Measurements from ENCODE around the gene HOMER3.
A peak's percentile ranks its signal among the peaks of the same experiment; 100 is the strongest.

HOMER3 gene

GRCh38 chr19:18945297-18945696, 4.3 kb upstream of the HOMER3 start:
- Mint-ChIP-seq H3K36me3 (ENCODE audit: low read depth) (no peaks in the 10 kb centered on the region), H3K27ac (no peak overlapping the region), H3K4me1 (ENCODE audit: low read depth) (peaks cover 4% of the 10 kb centered on the region), H3K4me3 (no peak overlapping the region), H3K27me3 (peaks cover 19% of the 10 kb centered on the region), H3K9me3 (no peaks in the 10 kb centered on the region)
- DNase-seq = no peak

- H3K27me3 Mint-ChIP-seq = peaks cover 33% of the 10 kb centered on the region
- no peak for DNase-seq
- no peak overlapping the region for H3K27ac Mint-ChIP-seq
- no peak overlapping the region for H3K4me3 Mint-ChIP-seq
- peaks cover 7% of the 10 kb centered on the region for H3K4me1 Mint-ChIP-seq (ENCODE audit: low read depth)
- no peaks in the 10 kb centered on the region for H3K36me3 Mint-ChIP-seq (ENCODE audit: low read depth)
- H3K9me3 Mint-ChIP-seq = no peaks in the 10 kb centered on the region
These were observed 2.4 kb upstream of the HOMER3 start for GRCh38 chr19:18943465-18943864.

- H3K4me1 Mint-ChIP-seq (ENCODE audit: low read depth) = peaks cover 7% of the 10 kb centered on the region
These were observed 1.7 kb upstream of the HOMER3 start for GRCh38 chr19:18942692-18943091.

GRCh38 chr19:18941628-18942354, 774 bp upstream of the HOMER3 start:
- H3K27me3 Mint-ChIP-seq = peaks cover 33% of the 10 kb centered on the region
- H3K36me3 Mint-ChIP-seq (ENCODE audit: low read depth) = no peaks in the 10 kb centered on the region
- H3K4me1 Mint-ChIP-seq (ENCODE audit: low read depth) = peaks cover 7% of the 10 kb centered on the region
- H3K9me3 Mint-ChIP-seq = no peaks in the 10 kb centered on the region
- no peak overlapping the region for H3K27ac Mint-ChIP-seq
- no peak overlapping the region for H3K4me3 Mint-ChIP-seq
- no peak for DNase-seq

More at GRCh38 chr19:18942692-18943091, 1.7 kb upstream of the HOMER3 start:
- Mint-ChIP-seq H3K4me3 (no peak overlapping the region), H3K27ac (no peak overlapping the region), H3K27me3 (peaks cover 33% of the 10 kb centered on the region), H3K9me3 (no peaks in the 10 kb centered on the region), H3K36me3 (ENCODE audit: low read depth) (no peaks in the 10 kb centered on the region)
- no peak for DNase-seq

- no peaks in the 10 kb centered on the region for H3K36me3 Mint-ChIP-seq (ENCODE audit: low read depth)
- H3K27ac Mint-ChIP-seq = no peak overlapping the region
- peaks cover 33% of the 10 kb centered on the region for H3K27me3 Mint-ChIP-seq
- no peaks in the 10 kb centered on the region for H3K9me3 Mint-ChIP-seq
- DNase-seq = no peak
- H3K4me3 Mint-ChIP-seq = peak overlapping the region; percentile 66
- H3K4me1 Mint-ChIP-seq (ENCODE audit: low read depth) = peaks cover 7% of the 10 kb centered on the region
These were observed 872 bp downstream of the HOMER3 start for GRCh38 chr19:18939922-18940768.

- Mint-ChIP-seq H3K4me3 (no peak overlapping the region), H3K4me1 (ENCODE audit: low read depth) (peaks cover 7% of the 10 kb centered on the region), H3K9me3 (no peaks in the 10 kb centered on the region), H3K36me3 (ENCODE audit: low read depth) (no peaks in the 10 kb centered on the region), H3K27ac (no peak overlapping the region), H3K27me3 (peaks cover 35% of the 10 kb centered on the region)
- DNase-seq = no peak
These were observed 1.9 kb downstream of the HOMER3 start for GRCh38 chr19:18939163-18939562.

- no peak overlapping the region for H3K4me3 Mint-ChIP-seq
- no peak overlapping the region for H3K27ac Mint-ChIP-seq
- H3K4me1 Mint-ChIP-seq (ENCODE audit: low read depth) = peaks cover 10% of the 10 kb centered on the region
- no peaks in the 10 kb centered on the region for H3K9me3 Mint-ChIP-seq
- no peak for DNase-seq
- peaks cover 16% of the 10 kb centered on the region for H3K27me3 Mint-ChIP-seq
- peaks cover 11% of the 10 kb centered on the region for H3K36me3 Mint-ChIP-seq (ENCODE audit: low read depth)
These were observed 7.7 kb downstream of the HOMER3 start for GRCh38 chr19:18933297-18933696.

- Mint-ChIP-seq H3K4me3 (peak overlapping the region; percentile 73), H3K4me1 (ENCODE audit: low read depth) (peaks cover 10% of the 10 kb centered on the region), H3K27ac (peak overlapping the region; percentile 82), H3K36me3 (ENCODE audit: low read depth) (peaks cover 21% of the 10 kb centered on the region), H3K9me3 (no peaks in the 10 kb centered on the region), H3K27me3 (peaks cover 16% of the 10 kb centered on the region)
- DNase-seq = peak; percentile 85
These were observed 8.7 kb downstream of the HOMER3 start for GRCh38 chr19:18932216-18932841.

GRCh38 chr19:18931316-18932162, 9.5 kb downstream of the HOMER3 start:
- Mint-ChIP-seq H3K36me3 (ENCODE audit: low read depth) (peaks cover 29% of the 10 kb centered on the region), H3K4me1 (ENCODE audit: low read depth) (peaks cover 10% of the 10 kb centered on the region), H3K9me3 (no peaks in the 10 kb centered on the region), H3K4me3 (no peak overlapping the region), H3K27ac (no peak overlapping the region), H3K27me3 (peaks cover 16% of the 10 kb centered on the region)
- no peak for DNase-seq

- peaks cover 49% of the 10 kb centered on the region for H3K36me3 Mint-ChIP-seq (ENCODE audit: low read depth)
These were observed 11.7 kb downstream of the HOMER3 start for GRCh38 chr19:18929311-18929710.

GRCh38 chr19:18928018-18928805, 12.8 kb downstream of the HOMER3 start:
- Mint-ChIP-seq H3K4me3 (no peak overlapping the region), H3K27me3 (peaks cover 4% of the 10 kb centered on the region), H3K9me3 (no peaks in the 10 kb centered on the region), H3K27ac (no peak overlapping the region), H3K36me3 (ENCODE audit: low read depth) (peaks cover 60% of the 10 kb centered on the region), H3K4me1 (ENCODE audit: low read depth) (peaks cover 8% of the 10 kb centered on the region)
- DNase-seq = no peak

More at GRCh38 chr19:18929311-18929710, 11.7 kb downstream of the HOMER3 start:
- H3K27ac Mint-ChIP-seq = no peak overlapping the region
- H3K4me1 Mint-ChIP-seq (ENCODE audit: low read depth) = peaks cover 10% of the 10 kb centered on the region
- no peaks in the 10 kb centered on the region for H3K9me3 Mint-ChIP-seq
- H3K4me3 Mint-ChIP-seq = no peak overlapping the region
- peaks cover 15% of the 10 kb centered on the region for H3K27me3 Mint-ChIP-seq
- no peak for DNase-seq

- Mint-ChIP-seq H3K27me3 (no peaks in the 10 kb centered on the region), H3K9me3 (no peaks in the 10 kb centered on the region), H3K4me3 (no peak overlapping the region), H3K27ac (peak overlapping the region; percentile 12), H3K4me1 (ENCODE audit: low read depth) (peaks cover 17% of the 10 kb centered on the region), H3K36me3 (ENCODE audit: low read depth) (peaks cover 95% of the 10 kb centered on the region)
- DNase-seq = no peak
These were observed 16.3 kb downstream of the HOMER3 start for GRCh38 chr19:18924684-18925213.

- no peak overlapping the region for H3K4me3 Mint-ChIP-seq
- no peaks in the 10 kb centered on the region for H3K9me3 Mint-ChIP-seq
- no peaks in the 10 kb centered on the region for H3K27me3 Mint-ChIP-seq
- no peak overlapping the region for H3K27ac Mint-ChIP-seq
- peaks cover 91% of the 10 kb centered on the region for H3K36me3 Mint-ChIP-seq (ENCODE audit: low read depth)
- no peak for DNase-seq
- H3K4me1 Mint-ChIP-seq (ENCODE audit: low read depth) = peaks cover 31% of the 10 kb centered on the region
These were observed 18.6 kb downstream of the HOMER3 start for GRCh38 chr19:18922228-18922985.
